ENCODE results near the gene HCFC1R1. TPM values are rescaled to one million over a fixed set of nuclear protein-coding genes. Genes with fewer than 3 reads are reported as not detected.
A peak's percentile ranks its signal among the peaks of the same experiment; 100 is the strongest.

HCFC1R1 gene
- total RNA-seq, 1 donor from 2014 or later: 29.4 TPM

DNA sequence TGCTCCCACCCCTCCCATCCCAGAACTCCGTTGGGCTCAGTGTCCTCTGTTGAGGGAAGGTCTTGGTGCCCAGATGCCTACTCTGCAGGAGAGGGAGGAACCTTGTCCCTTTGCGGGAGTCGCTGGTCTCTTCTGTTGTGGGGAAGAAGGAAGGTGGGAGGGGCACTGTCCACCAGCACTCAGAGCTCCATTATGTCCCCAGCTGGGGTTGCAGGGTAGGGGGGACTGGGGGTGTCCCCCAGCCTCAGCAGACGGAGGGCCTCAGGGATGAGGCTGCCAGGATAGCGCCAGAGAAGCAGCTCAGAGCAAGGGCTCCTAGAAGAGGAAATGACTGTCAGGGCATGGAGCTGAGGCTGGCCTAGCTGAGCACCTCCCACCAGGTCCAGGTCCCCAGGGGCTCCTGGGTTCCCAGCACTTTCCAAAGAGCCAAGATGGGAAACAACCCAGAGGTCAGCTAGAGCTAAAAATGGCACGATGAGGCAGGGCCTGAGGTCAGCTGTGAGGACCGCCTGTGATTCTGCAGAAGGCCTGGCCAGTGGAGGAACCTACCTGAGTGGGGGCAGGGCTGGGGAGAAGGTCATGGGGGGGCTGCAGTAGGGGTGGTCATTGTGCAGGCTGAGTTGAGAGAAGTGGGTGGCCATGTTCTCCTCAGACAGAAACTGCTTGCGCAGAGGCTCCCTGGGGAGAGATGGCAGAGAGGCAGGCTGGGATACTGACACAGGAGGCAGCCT, 893 bp downstream of the HCFC1R1 start:
- Mint-ChIP-seq H3K4me1 (peaks cover 41% of the 10 kb centered on the region), H3K27ac (peak overlapping the region; percentile 95), H3K4me3 (peak overlapping the region; percentile 83), H3K9me3 (no peaks in the 10 kb centered on the region), H3K27me3 (peaks cover 8% of the 10 kb centered on the region), H3K36me3 (ENCODE audit: low read depth) (peaks cover 19% of the 10 kb centered on the region)
- intact Hi-C loops (cut with micrococcal nuclease): loop anchor here (10.0 kb wide), 1 partner anchor 262 kb away; the partner anchor contains the start of gene ZNF263
- DNase-seq: peak; percentile 78

DNA sequence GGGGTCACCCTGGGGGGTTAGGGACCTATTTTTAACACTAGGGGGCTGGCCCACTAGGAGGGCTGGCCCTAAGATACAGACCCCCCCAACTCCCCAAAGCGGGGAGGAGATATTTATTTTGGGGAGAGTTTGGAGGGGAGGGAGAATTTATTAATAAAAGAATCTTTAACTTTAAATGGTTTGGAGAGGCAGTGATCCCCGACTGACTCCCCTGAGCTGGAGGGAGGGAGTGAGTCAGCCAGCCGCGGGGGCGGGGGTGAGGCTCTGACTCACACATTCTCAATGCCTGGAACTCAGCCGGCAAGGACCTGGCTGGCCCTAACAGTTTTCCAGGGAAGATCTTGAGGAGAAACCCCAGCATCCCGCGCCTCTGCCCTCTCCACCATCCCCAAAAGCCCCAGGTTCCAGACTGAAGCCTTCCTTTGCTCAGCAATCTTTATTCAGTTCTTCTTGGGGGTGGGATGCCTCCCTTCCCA, 1.5 kb downstream of the HCFC1R1 start:
- Mint-ChIP-seq H3K27me3 (peaks cover 8% of the 10 kb centered on the region), H3K27ac (peak overlapping the region; percentile 95), H3K4me3 (peak overlapping the region; percentile 83), H3K36me3 (ENCODE audit: low read depth) (peaks cover 17% of the 10 kb centered on the region), H3K4me1 (peaks cover 41% of the 10 kb centered on the region), H3K9me3 (no peaks in the 10 kb centered on the region)
- DNase-seq: peak; percentile 91
- intact Hi-C loops (cut with micrococcal nuclease): loop anchor here (10.0 kb wide), 1 partner anchor 263 kb away; the partner anchor contains the start of gene ZNF263

DNA sequence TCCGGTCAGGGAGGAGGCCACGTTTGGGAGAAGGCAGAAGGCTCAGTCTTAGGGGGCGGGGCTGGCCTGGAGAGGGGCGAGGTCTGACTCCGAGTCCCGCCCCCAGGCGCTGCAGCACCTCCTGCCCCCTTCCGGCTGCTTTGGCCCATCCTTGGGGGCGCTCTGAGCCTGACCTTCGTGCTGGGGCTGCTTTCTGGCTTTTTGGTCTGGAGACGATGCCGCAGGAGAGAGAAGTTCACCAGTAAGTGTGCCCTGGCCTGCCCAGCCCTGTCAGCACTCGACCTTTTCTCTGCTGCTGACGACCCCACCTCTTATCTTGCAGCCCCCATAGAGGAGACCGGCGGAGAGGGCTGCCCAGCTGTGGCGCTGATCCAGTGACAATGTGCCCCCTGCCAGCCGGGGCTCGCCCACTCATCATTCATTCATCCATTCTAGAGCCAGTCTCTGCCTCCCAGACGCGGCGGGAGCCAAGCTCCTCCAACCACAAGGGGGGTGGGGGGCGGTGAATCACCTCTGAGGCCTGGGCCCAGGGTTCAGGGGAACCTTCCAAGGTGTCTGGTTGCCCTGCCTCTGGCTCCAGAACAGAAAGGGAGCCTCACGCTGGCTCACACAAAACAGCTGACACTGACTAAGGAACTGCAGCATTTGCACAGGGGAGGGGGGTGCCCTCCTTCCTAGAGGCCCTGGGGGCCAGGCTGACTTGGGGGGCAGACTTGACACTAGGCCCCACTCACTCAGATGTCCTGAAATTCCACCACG, 2.1 kb downstream of the HCFC1R1 start:
- H3K4me1 Mint-ChIP-seq: peaks cover 41% of the 10 kb centered on the region
- peak overlapping the region; percentile 83 for H3K4me3 Mint-ChIP-seq
- H3K27ac Mint-ChIP-seq: peak overlapping the region; percentile 95

DNA sequence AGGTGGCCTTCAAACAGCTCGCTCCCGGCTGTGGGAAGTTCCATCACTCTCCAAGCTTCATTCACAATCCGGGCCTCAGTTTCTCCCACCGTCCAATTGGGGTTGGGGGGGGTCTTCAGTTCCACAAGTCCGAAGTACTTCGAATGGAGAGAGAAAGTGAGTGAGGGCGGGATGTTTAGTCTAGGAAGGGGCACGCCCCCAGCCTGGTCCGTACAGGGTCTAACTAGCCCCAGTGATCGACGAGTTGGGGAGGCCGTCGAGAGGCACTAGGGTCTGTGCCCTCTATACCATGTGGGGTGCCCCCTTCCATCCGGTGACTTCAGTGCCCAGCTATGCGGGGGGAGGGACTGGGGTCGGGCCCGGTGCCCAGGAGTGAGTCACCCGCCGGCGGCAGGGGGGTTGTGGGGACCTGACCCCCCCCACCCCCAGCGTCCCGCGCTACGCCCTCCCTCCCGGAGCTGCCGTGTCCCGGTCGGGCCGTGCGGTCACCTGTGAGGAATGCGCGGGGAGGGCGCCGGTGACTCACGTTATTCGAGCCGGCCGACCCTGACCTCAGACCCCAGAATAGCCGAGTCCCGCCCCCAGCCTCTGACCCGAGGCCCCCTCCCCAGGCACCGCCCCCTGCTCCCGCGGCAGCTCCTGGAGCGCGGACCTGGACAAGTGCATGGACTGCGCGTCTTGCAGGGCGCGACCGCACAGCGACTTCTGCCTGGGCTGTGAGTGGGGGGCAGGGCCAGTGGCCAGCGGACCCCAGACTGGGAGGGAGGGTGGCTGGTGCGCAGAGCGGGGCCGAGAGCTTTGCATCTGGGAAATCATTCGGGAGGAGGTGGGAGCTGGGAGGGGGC, 2.9 kb downstream of the HCFC1R1 start:
- H3K36me3 Mint-ChIP-seq (ENCODE audit: low read depth): peaks cover 3% of the 10 kb centered on the region
- intact Hi-C loops (cut with micrococcal nuclease): loop anchor here (1.0 to 10.0 kb wide), 3 partner anchors 17 to 264 kb away; partner anchors contain the start of gene ZNF263
- H3K4me3 Mint-ChIP-seq: peak overlapping the region; percentile 83
- peaks cover 37% of the 10 kb centered on the region for H3K4me1 Mint-ChIP-seq
- peaks cover 13% of the 10 kb centered on the region for H3K27me3 Mint-ChIP-seq
- no peaks in the 10 kb centered on the region for H3K9me3 Mint-ChIP-seq
- DNase-seq: peak; percentile 82
- H3K27ac Mint-ChIP-seq: peak overlapping the region; percentile 95

More for the DNA sequence above, 2.1 kb downstream of the HCFC1R1 start:
- Mint-ChIP-seq H3K36me3 (ENCODE audit: low read depth) (peaks cover 11% of the 10 kb centered on the region), H3K9me3 (no peaks in the 10 kb centered on the region), H3K27me3 (peaks cover 13% of the 10 kb centered on the region)
- DNase-seq: peak; percentile 93
- intact Hi-C loops (cut with micrococcal nuclease): loop anchor here (2.0 to 10.0 kb wide), 2 partner anchors 51 to 263 kb away; partner anchors contain the start of gene ZNF263

DNA sequence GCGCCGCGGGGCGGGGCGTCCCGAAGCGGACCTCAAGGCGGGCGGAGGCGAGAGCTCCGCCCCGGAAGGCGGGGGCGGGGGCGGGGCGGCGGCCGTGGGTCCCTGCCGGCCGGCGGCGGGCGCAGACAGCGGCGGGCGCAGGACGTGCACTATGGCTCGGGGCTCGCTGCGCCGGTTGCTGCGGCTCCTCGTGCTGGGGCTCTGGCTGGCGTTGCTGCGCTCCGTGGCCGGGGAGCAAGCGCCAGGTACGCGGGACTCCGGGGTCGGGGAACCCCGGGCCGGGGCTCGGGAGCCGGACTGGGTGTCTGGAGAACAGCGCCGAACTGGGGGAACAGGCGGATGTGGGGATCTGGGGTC, 3.5 kb downstream of the HCFC1R1 start, which contains the start of gene TNFRSF12A:
TSS of gene TNFRSF12A (plus strand) at position 122 of the 357 bp plus-strand sequence. CDS start at position 152, 30 bp downstream.
- intact Hi-C loops (cut with micrococcal nuclease): loop anchor here (1.0 to 10.0 kb wide), 3 partner anchors 16 to 265 kb away; partner anchors contain the start of gene ZNF263
- Mint-ChIP-seq H3K36me3 (ENCODE audit: low read depth) (peaks cover 3% of the 10 kb centered on the region), H3K9me3 (no peaks in the 10 kb centered on the region), H3K4me3 (peak within 1 kb of the TSS; percentile 83), H3K4me1 (peaks cover 37% of the 10 kb centered on the region), H3K27me3 (peaks cover 13% of the 10 kb centered on the region), H3K27ac (peak within 1 kb of the TSS; percentile 95)
- DNase-seq: peak; percentile 92

DNA sequence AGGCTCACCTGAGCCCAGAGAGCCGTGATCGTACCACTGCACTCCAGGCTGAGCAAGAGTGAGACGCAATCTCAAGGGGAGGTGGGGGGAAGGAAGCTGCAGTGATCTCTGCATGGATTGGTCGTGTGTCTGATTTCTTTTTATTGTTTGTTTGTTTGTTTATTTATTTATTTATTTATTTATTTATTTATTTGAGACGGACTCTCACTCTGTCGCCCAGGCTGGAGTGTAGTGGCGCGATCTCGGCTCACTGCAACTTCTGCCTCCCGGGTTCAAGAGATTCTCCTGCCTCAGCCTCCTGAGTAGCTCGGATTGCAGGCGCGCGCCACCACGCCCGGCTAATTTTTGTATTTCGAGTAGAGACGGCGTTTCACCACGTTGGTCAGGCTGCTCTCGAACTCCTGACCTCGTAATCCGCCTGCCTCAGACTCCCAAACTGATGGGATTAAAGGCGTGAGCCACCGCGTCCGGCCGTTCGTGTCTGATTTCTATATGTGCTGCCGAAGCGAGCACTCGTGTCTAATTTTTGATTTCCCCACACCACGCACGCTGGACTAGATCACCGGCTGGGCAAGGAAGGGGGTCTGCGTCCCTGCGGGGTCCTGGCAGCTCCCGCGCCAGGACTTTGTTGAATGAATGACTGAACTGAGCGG, 4.0 kb downstream of the HCFC1R1 start:
- H3K36me3 Mint-ChIP-seq (ENCODE audit: low read depth): peaks cover 3% of the 10 kb centered on the region
- no peaks in the 10 kb centered on the region for H3K9me3 Mint-ChIP-seq
- H3K4me1 Mint-ChIP-seq: peaks cover 37% of the 10 kb centered on the region
- intact Hi-C loops (cut with micrococcal nuclease): loop anchor here (1.0 to 10.0 kb wide), 3 partner anchors 15 to 265 kb away; partner anchors contain the start of gene ZNF263
- H3K4me3 Mint-ChIP-seq: peak overlapping the region; percentile 83
- peaks cover 16% of the 10 kb centered on the region for H3K27me3 Mint-ChIP-seq
- DNase-seq: no peak
- H3K27ac Mint-ChIP-seq: peak overlapping the region; percentile 86

DNA sequence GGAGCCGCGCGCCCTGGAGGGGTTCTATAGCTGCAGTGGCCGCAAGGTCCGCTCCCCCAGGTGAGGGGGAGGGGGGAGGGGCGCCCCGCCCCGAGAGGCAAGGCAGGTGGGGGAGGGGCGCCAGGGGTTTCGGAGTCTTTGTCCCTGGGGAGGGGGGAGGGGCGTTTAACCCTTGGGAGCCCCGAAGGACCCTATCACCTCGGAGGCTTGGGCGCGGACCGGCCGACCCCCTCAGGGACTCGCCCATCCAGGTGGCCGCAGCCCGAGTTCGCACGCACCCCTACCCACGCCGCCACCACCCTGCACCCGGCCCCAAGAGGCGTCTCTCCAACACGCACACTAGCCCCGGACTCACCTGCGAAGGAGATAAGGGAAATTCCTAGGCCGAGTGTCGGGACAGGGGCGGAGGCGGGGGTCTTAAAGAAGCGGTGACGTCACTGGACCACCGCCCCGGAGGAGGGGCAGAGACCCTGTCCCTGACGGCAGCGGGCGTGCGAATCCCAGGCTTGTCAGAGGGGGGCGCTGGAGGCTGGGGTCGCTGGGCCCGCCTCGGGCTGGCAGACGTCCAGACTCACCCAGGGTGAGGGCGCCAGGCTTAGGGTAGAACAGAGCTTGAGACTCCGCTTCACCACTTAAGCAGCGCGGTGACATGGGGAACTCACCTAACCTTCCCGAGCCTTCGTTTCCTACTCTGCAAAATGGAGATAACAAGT, 5.8 kb downstream of the HCFC1R1 start, which contains the start of gene CLDN6:
TSS of gene CLDN6 (minus strand) at position 390 of the 713 bp plus-strand sequence. CDS start 2,162 bp downstream, outside the sequence.
- no peaks in the 10 kb centered on the region for H3K9me3 Mint-ChIP-seq

DNA sequence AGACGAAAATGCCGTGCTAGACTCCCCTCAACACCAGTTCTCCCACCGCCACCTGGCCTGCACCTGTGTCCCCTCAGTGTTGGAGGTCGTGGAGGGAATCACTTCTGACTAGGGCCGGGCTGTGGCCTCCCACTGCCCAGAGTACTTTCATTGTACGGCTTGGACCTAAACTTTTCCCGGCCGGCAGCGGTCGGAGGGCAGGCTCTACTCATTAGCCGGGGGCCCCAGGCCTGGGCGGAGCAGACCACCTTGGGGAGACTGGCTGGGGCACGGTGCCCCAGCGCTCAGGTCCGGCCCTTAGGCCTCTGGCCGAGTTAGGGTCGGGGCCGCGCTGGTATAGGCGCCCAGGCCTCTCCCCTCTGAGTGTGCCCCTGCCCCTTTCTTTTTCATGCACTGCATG, 6.4 kb downstream of the HCFC1R1 start:
- H3K36me3 Mint-ChIP-seq (ENCODE audit: low read depth): no peaks in the 10 kb centered on the region
- intact Hi-C loops (cut with micrococcal nuclease): no loop called here
- no peak overlapping the region for H3K27ac Mint-ChIP-seq
- no peak for DNase-seq
- H3K27me3 Mint-ChIP-seq: peaks cover 29% of the 10 kb centered on the region
- no peak overlapping the region for H3K4me3 Mint-ChIP-seq
- H3K9me3 Mint-ChIP-seq: no peaks in the 10 kb centered on the region
- peaks cover 22% of the 10 kb centered on the region for H3K4me1 Mint-ChIP-seq

More for the DNA sequence above, 5.8 kb downstream of the HCFC1R1 start, which contains the start of gene CLDN6:
- intact Hi-C loops (cut with micrococcal nuclease): no loop called here
- H3K36me3 Mint-ChIP-seq (ENCODE audit: low read depth): no peaks in the 10 kb centered on the region
- DNase-seq: peak; percentile 75
- H3K27me3 Mint-ChIP-seq: peaks cover 23% of the 10 kb centered on the region
- peaks cover 28% of the 10 kb centered on the region for H3K4me1 Mint-ChIP-seq
- peak within 1 kb of the TSS; percentile 21 for H3K4me3 Mint-ChIP-seq
- peak within 1 kb of the TSS; percentile 58 for H3K27ac Mint-ChIP-seq

DNA sequence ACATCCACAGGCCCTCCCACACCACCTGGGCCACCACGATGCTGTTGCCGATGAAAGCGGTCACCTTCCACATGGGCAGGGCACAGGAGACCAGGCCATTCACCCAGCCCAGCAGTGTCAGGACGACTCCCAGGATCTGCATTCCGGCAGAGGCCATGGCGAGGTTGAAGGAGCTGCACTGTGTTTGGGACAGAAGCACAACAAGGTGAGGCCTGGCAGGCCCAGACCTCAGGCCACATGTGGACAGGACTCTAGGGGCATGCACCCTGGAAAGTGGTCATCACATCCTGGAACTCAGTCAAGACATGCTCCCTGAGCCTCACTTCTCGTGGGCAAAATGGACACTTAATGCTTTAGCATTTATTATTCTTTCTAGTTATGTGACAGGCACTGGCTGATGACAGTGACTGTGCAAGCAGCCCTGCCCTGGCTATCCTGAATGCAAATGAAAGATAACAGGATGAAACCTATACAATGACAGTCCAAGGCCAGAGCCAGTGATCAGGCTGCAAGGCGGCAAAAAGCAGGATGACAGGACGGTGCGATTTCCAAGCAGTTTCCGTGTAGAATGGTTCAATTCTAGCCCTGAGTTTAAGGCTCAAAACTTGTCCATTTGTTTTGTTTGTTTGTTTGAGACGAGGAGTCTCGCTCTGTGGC, 7.7 kb downstream of the HCFC1R1 start:
- Mint-ChIP-seq H3K36me3 (ENCODE audit: low read depth) (no peaks in the 10 kb centered on the region), H3K4me1 (peaks cover 9% of the 10 kb centered on the region), H3K9me3 (no peaks in the 10 kb centered on the region), H3K27ac (no peak overlapping the region), H3K4me3 (no peak overlapping the region), H3K27me3 (peaks cover 31% of the 10 kb centered on the region)
- intact Hi-C loops (cut with micrococcal nuclease): no loop called here
- no peak for DNase-seq

DNA sequence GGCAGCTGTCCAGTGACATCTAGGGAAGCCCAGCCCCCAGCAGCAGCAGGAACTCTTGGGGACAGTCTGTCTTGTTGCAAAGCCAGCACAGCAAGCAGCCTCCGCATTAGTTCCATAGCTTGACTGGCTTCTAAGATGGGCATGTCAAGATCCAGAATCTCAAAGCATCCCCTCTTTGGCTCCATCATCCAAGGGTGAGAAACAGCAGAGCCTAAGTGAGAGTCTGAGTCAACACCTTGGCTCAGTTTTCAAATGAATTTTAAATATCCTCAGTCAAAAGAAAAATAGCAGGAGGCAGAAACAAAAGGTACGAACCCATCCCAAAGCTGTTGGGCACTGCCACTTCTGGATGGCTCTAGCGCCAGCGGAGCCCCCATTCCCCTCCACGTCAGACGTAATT, 8.8 kb downstream of the HCFC1R1 start:
- peaks cover 5% of the 10 kb centered on the region for H3K4me1 Mint-ChIP-seq
- no peaks in the 10 kb centered on the region for H3K36me3 Mint-ChIP-seq (ENCODE audit: low read depth)
- H3K4me3 Mint-ChIP-seq: no peak overlapping the region
- no peaks in the 10 kb centered on the region for H3K9me3 Mint-ChIP-seq
- H3K27ac Mint-ChIP-seq: no peak overlapping the region
- intact Hi-C loops (cut with micrococcal nuclease): no loop called here
- H3K27me3 Mint-ChIP-seq: peaks cover 30% of the 10 kb centered on the region
- no peak for DNase-seq

DNA sequence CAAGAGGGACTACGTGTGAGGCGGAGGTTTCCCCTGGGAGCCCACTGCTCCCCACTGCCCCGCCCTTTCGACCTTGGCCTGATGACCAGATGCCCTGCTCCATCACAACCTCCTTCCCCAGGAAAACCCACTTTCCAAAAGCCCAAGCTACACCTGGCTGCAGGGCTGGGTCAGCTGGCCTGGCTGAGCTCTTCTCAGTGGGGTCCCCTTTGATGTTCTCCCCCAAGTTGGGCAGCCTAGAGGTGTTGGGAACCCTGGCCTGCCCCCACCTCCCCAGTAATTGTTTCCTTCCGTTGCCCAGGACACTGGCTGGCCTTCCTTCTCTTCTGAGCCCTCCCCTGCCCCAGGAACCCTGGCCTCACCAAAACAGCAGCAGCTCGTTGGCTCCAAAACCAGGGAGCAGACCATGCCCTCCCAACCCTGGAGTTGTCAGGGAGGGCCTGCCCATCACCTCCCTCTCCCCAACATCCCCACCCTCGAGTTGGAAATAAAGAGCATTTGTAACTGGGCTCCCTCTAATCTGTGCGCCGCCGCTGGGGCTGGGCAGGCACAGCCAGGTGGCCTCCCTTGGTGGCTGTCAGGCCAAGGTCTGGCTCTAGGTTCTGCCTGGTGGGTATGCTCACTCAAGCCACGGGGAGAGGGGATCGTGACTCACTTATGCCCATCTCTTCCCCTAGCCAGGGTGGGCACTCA, 9.6 kb downstream of the HCFC1R1 start:
- Mint-ChIP-seq H3K4me1 (peaks cover 3% of the 10 kb centered on the region), H3K4me3 (no peak overlapping the region), H3K36me3 (ENCODE audit: low read depth) (no peaks in the 10 kb centered on the region), H3K27me3 (peaks cover 28% of the 10 kb centered on the region), H3K27ac (no peak overlapping the region), H3K9me3 (no peaks in the 10 kb centered on the region)
- intact Hi-C loops (cut with micrococcal nuclease): no loop called here
- DNase-seq: no peak
